Measurements from ENCODE around the gene SETD7.

Gene SETD7

DNA sequence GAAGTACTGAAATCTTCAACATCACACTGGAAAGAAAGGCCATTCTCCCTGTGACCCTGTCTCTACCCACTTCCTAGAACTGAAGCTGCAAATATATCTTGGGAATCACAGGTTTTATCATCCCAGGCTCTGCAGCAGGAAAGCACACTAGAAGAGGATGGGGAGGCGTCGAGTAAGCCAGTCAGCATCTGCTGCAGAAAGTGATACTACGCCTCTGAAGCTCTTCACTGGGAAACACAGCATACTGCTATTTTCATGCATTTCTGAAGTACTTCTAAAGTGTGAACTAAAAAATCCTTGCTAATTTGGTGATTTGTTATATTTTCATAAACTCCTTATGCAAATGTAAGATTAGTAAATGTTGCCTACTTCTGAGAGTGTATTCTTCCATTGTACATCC lies 73.0 kb downstream of the SETD7 start (continued):
- TF ChIP-seq PATZ1 (CRISPR knock-in tag; IDR thresholded peaks at IDR 0.05; ENCODE audit: borderline replicate concordance), result no peak
- TF ChIP-seq, protein P1, sequence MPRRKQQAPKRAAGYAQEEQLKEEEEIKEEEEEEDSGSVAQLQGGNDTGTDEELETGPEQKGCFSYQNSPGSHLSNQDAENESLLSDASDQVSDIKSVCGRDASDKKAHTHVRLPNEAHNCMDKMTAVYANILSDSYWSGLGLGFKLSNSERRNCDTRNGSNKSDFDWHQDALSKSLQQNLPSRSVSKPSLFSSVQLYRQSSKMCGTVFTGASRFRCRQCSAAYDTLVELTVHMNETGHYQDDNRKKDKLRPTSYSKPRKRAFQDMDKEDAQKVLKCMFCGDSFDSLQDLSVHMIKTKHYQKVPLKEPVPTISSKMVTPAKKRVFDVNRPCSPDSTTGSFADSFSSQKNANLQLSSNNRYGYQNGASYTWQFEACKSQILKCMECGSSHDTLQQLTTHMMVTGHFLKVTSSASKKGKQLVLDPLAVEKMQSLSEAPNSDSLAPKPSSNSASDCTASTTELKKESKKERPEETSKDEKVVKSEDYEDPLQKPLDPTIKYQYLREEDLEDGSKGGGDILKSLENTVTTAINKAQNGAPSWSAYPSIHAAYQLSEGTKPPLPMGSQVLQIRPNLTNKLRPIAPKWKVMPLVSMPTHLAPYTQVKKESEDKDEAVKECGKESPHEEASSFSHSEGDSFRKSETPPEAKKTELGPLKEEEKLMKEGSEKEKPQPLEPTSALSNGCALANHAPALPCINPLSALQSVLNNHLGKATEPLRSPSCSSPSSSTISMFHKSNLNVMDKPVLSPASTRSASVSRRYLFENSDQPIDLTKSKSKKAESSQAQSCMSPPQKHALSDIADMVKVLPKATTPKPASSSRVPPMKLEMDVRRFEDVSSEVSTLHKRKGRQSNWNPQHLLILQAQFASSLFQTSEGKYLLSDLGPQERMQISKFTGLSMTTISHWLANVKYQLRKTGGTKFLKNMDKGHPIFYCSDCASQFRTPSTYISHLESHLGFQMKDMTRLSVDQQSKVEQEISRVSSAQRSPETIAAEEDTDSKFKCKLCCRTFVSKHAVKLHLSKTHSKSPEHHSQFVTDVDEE (CRISPR knock-in tag; IDR thresholded peaks at IDR 0.05), result no peak
- TF ChIP-seq ARNTL (CRISPR knock-in tag; IDR thresholded peaks at IDR 0.05; ENCODE audit: borderline replicate concordance, low read depth), result no peak
- no peak for TF ChIP-seq BACH2 (CRISPR knock-in tag; IDR thresholded peaks at IDR 0.05; ENCODE audit: borderline replicate concordance)
- no peak for TF ChIP-seq ESRRG (CRISPR knock-in tag; IDR thresholded peaks at IDR 0.05)
- no peak for TF ChIP-seq PPARA (CRISPR knock-in tag; IDR thresholded peaks at IDR 0.05; ENCODE audit: borderline replicate concordance)
- TF ChIP-seq RARB (CRISPR knock-in tag; IDR thresholded peaks at IDR 0.05), result no peak
- TF ChIP-seq TCF4 (CRISPR knock-in tag; IDR thresholded peaks at IDR 0.05; ENCODE audit: borderline replicate concordance), result no peak
- TF ChIP-seq GLIS3 (CRISPR knock-in tag; IDR thresholded peaks at IDR 0.05), result no peak

- no peak for ATAC-seq
- TF ChIP-seq ZFP30 (CRISPR knock-in tag; IDR thresholded peaks at IDR 0.05) (no peak), TCF4 (CRISPR knock-in tag; IDR thresholded peaks at IDR 0.05; ENCODE audit: borderline replicate concordance) (no peak), ZNF70 (CRISPR knock-in tag; IDR thresholded peaks at IDR 0.05) (no peak), ZFP3 (CRISPR knock-in tag; IDR thresholded peaks at IDR 0.05) (no peak), GLIS3 (CRISPR knock-in tag; IDR thresholded peaks at IDR 0.05) (no peak), ZC3H10 (CRISPR knock-in tag; IDR thresholded peaks at IDR 0.05) (no peak), CSDC2 (CRISPR knock-in tag; IDR thresholded peaks at IDR 0.05) (no peak)
These were observed 74.6 kb downstream of the SETD7 start for GRCh38 chr4:139481465-139481864.

DNA sequence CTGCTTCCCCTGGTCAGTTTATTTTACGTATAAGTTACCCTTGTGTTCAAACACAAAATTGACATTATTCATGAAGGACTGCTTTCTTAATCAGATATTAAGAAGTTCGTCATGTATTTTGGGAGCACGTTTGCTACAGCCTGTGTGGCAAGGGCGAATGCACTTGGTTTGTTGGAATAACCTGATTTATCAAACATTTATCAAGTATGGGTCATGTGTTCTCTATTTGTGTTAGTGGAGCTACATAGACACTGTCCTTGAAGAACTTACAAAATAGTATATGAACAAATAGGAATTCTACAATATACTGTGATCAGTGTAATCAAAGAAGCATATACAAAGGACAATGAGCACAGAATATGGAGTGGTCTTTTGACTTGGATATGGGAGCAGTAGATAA lies 79.7 kb downstream of the SETD7 start:
- TF ChIP-seq ZNF8 (CRISPR knock-in tag; IDR thresholded peaks at IDR 0.05) (no peak), TOX (CRISPR knock-in tag; IDR thresholded peaks at IDR 0.05; ENCODE audit: borderline replicate concordance) (no peak), ARNTL (CRISPR knock-in tag; IDR thresholded peaks at IDR 0.05; ENCODE audit: borderline replicate concordance, low read depth) (no peak), OSR1 (CRISPR knock-in tag; IDR thresholded peaks at IDR 0.05) (no peak), PATZ1 (CRISPR knock-in tag; IDR thresholded peaks at IDR 0.05; ENCODE audit: borderline replicate concordance) (no peak), CSDC2 (CRISPR knock-in tag; IDR thresholded peaks at IDR 0.05) (no peak), POU6F1 (CRISPR knock-in tag; IDR thresholded peaks at IDR 0.05; ENCODE audit: borderline replicate concordance, low read depth) (no peak), SNAI2 (CRISPR knock-in tag; IDR thresholded peaks at IDR 0.05) (no peak), ZNF565 (CRISPR knock-in tag; conservative IDR thresholded peaks at IDR 0.05; ENCODE audit: low read depth) (no peak), CSRNP3 (CRISPR knock-in tag; IDR thresholded peaks at IDR 0.05) (no peak), ESRRG (CRISPR knock-in tag; IDR thresholded peaks at IDR 0.05) (no peak), CREB5 (CRISPR knock-in tag; IDR thresholded peaks at IDR 0.05; ENCODE audit: low read depth) (no peak), BACH2 (CRISPR knock-in tag; IDR thresholded peaks at IDR 0.05; ENCODE audit: borderline replicate concordance) (no peak), ZC3H10 (CRISPR knock-in tag; IDR thresholded peaks at IDR 0.05) (no peak)
- ATAC-seq, result no peak
